GM18867 (cell line): ENCODE results near the gene HIP1R.
"Not testable (repeated sequence)": the region's sequence is repeated elsewhere in the genome, so short reads cannot be mapped to it uniquely, and the experiment has no call there.

ENCODE experiments used
- ATAC-seq: cut with Tn5 transposase; IDR thresholded peaks from one replicate; pipeline ENCODE4 v1.9.1; 2021; ENCODE audit warnings: mild to moderate bottlenecking, moderate library complexity; ENCODE audit not compliant: unreplicated experiment

The HIP1R gene

DNA sequence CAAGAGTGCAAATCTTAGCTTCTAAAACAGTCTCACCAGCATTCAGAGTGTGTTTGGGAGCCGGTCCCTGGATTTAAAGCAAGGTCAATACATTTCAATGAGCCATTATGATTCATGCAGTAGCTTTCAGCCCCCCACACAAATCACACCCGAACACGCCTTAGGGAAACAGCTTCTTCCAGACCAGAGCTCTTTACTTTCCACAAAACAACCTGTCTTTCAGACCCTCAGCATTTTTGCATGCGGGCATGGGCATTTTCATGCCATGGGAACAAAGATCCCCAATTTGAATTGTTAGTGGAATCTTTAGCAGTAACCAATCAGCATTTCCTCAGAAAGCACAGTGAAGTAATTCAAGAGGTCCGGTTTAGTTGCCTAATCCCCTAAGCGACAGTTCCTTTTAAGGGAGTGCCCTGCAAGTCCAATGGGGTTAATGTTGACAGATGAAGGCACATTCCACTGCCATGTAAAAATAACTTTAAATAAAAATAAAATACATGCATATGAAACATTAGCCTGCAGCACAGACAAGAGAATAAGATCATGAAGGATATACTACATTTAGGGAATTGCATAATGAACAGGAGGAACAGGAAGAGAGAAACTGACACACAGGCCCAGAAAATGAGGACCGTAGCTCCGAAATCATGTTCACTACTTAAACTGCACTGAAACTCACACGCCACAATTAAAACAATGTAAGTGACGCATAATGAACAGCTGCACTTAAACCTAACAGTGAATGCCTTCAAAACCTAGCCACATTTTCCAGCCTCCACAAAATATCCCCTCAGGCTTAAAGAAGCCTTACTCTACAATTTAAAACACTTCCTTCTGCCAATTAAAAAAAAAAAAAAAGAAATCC, 56.6 kb downstream of the HIP1R start:
- no peak for ATAC-seq

DNA sequence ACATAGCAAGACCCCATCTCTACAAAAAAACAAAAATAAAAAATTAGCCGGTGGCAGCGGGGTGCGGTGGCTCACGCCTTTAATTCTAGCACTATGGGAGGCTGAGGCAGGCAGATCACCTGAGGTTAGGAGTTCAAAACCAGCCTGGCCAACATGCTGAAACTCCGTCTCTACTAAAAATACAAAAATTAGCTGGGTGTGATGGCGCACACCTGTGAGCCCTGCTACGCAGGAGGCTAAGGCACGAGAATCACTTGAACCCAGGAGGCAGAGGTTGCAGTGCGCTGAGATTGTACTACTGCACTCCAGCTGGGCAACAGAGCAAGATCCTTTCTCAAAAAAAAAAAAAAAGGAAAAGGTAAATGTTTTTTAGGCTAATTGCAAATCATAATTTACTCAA, 57.5 kb downstream of the HIP1R start:
- not testable (repeated sequence) for ATAC-seq

DNA sequence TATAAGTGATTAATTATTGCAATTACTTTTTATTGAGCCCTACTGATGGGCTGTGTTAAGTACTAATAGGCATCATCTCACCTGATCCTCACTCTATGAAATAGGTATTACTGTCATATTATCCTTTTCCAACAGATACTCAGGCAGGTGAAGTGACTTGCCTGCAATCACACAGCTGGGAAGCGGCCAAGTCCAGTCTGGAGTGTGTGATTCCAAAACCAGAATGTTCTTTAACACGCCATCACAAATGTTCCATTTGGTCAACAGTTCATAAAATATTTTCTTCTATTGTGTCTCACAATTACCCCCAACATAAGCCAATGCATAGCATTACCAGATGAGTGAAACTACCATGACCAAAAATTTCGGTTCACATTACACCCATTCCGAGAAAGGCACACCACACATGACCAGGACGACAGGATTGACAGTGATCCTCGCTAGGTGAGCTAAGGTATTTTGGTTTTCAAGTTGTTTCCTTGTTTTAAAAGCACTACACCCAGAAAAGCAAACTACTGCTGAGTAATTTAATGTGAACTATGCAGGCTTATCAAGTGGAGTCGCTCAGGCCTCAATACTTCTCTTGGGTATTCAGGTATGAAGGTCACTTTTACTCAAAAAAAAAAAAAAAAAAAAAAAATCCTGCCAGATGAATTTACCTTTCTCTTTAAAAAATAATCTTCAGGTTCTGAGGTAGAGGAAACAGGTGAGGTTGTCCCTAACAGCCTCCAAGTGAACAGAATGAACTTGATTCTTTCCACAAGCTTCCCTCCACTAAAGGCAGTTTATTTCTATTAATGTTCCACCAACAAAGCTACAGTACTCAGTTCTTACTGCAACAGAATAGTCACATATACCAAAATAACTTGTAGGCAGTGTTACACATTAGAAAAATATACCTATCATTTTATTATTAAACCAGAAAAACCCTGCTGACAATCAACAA, 58.2 kb downstream of the HIP1R start:
- no peak for ATAC-seq

DNA sequence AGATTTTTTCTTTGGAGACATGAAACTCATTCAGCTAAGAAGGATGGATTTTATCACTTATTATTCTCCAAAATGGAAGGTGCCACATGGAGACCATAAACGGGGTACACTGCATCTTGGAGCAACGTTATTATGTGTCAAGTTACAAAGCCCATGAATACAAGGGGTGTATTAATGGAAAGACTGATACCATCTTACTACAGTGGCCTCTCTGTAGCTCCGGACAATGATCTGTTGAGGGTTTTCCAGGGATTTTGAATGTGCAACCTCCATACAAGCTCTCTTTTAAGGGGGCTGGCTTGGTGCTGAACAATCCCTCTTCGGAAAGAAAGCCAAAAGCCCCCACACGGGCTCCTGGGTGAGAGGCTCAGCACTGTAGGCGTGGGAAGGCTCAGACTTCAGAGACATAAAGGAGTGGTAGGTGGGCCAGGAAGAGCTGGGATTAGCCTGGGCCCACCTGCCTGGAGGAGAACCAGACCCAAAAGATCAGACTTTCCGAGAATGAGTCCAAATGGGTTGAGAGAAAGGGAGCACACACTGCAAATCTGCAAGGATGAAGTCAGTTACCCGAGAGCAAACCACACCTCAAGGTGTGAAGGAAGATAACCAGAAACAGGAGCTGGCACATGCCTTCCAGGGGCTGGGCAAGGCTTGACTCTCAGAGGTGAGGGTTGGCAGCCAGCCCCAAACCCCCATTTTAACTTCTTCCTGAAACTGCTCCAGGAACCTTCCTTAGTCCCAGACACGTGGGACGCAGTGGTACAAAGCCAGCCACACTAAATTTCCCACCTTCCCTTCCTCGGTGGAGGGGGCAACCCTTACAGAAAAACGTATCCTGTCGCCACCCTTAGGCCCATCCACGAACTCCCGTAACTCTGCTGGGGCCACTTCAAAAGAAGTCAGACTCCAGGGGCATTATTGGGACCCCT, 59.2 kb downstream of the HIP1R start:
- no peak for ATAC-seq

DNA sequence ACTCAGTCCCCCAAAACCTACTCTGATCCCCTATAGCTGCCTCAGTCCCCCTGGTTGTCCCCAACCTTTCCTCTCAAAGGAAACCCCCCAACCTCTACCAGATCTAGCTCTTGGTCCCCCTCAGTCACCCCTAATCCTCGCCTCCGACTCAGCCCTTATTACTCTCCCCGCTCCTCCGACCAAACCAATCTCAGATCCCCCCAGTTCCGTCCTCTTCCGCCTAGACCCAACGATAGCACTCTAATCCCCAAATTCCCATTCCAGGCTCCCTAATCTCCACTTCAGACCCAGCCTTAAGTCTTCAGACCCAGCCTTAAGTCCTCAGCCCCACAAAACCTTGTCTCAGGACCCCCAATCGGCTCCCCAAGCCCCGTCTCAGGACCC, 60.1 kb downstream of the HIP1R start:
- ATAC-seq: no peak

DNA sequence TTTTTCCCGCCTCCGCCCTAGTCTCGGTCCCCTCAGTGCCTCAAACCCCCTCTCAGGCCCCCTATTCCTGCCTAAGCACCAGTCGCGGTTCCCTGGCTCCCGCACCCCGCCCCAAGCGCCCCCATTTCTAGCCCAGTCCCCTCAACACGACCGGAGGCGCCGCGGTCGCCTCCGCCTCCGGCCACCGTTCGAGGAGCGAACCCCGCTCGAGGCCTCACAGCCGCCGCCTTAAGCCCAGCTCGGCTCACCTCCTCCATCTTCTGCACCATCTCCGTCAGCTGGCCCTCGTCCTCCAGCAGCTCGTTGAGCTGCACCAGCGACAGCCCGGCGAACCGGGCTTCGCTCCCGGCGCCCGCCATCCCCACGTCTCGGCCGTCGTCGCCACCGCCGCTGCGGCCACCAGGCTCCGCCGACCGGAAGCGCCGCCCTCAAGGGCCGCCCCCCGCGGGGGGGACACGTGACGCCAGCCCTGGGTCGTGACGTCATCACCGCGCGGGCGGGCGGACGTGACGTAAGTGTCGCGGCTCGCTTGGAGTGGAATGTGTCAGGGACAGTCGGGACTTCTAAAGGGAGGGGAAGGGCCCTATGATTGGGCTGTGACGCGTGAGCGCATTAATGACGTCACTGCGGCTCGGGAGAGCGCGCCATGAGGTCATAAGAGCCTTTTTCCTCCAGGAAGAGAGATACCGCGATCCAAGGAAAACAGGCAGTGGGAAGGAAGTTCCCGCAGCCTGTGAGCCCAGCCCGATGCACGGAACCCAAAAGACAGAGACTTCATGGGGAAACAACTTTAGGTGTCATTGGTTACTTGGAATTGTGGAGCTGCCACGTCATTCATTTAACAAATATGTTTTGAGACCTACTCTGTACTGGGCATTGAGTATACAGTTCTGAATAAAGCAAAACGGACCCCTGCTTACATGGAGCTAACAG, 60.7 kb downstream of the HIP1R start, which contains the start of gene VPS37B:
VPS37B (minus strand) TSS at position 421 of the 933 bp plus-strand sequence; CDS start at position 359, 62 bp downstream.
- peak; percentile 45 for ATAC-seq

DNA sequence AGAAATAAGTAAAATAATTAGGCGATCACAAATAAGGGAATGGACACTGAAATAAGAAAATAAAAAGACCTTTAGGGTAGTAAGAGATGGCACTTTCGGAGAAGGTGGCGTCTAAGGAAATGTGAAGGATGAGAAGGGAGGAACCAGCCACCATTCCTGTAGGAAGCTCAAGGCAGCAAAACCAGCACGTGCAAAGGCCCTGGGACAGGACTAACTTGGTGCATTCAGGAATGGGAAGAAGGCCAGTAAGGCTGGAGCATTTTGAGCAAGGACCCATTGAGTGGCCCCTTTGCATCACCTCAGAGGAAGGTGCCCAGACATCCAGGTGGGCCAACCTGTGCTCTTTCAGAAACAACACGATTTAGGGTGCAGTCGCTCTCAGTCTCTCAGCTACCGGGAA, 61.4 kb downstream of the HIP1R start:
- ATAC-seq: no peak

DNA sequence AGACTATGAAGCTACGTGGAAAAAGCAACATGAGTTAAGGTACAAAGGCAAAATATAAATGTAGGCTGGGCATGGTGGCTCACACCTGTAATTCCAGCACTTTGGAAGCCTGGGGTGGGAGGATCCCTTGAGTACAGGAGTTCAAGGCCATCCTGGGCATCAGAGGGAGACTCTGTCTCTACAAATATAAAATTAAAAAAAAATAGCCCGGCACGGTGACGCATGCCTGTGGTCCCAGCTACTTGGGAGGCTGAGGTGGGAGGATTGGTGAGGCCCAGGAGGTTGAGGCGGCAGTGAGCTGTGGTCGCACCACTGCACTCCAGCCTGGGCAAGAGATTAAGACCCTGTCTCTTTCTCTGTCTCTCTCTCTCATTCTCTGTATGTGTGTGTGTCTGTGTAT, 64.6 kb downstream of the HIP1R start:
- ATAC-seq: no peak

DNA sequence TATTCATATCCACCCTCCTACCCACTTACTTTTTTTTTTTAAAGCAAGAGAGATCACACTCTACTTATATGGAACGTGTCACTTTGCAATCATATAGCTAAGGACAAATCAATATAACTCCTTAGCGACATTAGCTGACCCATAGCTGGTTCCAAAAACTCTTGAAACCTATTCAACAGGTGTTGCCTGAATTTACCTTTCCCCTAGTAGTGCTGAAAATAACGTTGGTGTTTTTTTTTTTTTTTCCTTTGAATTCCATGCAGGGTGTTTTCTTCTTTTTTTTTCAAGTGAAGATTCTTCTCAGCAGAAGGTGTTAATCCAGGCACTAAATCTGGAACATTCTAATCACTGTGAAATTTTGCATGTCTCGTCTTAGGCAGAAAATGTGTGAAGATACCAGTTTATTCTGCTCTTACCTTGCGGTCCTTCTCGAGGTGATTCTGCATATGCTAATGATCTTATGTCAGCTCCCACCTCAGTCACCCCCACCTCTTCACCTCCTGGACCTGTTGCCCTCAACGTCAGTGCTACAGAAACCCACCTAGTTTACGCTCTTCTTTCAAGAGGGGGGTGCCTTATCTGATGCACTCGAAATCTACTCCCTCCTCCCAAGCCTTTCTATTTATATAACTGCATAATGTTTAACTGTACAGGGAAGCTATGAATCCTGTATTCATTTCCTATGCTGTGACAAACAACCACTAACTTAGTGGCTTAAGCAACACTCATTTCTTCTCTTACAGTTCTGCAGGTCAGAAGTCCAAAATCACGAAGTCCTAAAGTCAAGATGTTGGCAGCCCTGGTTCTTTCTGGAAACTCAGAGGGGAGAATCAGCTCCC, 67.8 kb downstream of the HIP1R start:
- ATAC-seq: no peak

DNA sequence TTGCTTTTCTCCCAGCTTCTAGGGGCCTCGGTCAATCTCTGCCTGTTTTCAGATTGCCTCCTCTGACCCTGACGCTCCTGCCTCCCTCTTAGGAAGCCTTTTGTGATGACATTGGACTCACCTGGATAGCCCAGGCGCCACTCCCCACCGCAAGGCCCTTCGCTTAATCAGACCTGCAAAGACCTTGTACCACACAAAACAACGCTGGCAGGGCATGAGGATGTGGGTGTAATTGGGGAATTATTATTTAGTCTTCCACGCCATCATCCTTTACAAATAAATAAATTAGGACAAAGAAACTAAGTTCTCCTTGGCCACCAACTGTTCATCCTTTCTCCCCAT, 68.4 kb downstream of the HIP1R start:
- no peak for ATAC-seq

DNA sequence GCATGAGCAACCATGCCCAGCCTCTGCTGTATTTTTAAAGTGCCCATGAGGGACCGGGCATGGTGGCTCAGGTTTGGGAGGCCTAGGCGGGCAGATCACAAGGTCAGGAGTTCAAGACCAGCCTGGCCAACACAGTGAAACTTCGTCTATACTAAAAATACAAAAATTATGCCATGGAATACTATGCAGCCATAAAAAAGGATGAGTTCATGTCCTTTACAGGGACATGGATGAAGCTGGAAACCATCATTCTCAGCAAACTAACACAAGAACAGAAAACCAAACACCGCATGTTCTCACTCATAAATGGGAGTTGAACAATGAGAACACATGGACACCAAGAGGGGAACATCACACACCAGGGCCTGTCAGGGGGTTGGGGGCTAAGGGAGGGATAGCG, 70.0 kb downstream of the HIP1R start:
- not testable (repeated sequence) for ATAC-seq

DNA sequence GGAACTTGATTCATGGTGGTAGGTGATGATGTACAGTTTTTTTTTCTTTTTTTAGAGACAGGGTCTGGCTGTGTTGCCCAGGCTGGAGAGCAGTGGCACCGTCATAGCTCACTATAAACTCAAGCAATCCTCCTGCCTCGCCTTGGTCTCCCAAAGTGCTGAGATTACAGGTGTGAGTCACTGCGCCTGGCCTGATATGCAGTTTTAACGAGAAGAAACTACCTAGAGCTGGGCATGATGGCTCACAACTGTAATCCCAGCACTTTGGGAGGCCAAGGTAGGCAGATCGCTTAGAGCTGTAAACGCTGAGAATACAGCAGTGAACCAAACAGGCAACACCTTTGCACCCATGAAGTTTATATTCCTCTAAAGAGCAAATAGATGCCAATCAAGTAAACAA, 73.7 kb downstream of the HIP1R start:
- ATAC-seq: no peak

DNA sequence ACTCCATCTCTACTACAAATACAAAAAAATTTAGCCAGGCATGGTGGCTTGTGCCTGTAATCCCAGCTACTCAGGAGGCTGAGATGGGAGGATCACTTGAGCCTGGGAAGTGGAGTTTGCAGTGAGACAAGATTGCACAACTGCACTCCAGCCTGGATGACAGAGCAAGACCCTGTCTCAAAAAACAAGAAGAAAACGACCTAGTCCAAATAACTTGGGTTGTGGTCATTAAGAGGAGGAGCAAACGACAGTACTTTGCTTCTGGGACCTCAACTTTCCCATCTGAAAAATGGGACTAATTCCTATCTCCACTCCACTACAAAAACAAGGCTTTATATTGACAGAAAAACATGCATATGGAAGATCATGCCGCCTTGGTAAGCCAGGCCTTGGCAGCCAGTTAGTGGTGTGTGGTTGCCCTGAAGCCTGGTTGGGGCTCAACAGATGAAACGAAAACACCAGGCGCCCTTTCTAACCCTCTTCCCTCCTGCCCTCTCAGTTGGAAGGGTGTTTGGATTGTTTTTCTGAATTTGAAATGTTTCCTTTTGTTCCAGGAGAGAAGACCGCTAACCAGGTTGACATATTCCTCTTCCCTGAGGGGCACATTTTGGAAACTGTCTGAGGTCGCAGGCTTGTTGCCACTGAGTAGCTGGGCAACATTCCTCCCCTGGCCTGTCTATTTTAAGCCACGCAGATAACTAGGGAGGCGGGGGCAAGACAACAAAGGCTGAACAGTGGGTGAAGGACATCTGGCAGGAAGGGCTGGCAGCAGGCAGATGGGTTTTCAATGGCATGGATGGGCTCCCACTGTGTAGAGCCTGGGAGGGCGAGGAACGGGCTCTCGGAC, 74.4 kb downstream of the HIP1R start:
- ATAC-seq: no peak
